K562 (cell line): ENCODE data around the gene ANKS1A.

Experiments
- HDAC2 ChIP-seq: fragments of 450-650 bp; IDR thresholded peaks from 2 replicates; pipeline ENCODE4 v1.6.1; 2016; ENCODE audit warnings: mild to moderate bottlenecking
- NFIC ChIP-seq: fragments of 450-650 bp; IDR thresholded peaks from 2 replicates; pipeline ENCODE4 v1.6.1; 2017; ENCODE audit warnings: mild to moderate bottlenecking, inconsistent platforms

DNA sequence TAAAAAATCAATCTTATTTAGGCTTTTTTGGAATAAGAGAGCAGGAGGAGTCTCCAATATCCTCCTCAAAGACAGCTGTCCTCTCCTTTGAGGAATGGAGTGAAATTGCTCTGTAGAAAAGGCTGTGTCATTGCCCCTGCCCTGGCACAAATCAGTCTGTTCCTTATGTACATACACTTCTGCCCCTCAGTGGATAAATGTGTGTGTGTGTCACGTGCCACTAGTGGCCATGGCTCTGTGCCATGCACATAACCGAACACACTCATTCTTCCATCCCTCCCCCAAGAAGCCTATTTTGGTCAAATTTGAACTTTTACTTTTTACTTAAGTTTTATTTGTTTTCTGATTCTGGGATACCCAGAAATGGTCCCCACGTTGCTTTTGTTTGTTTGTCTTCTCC, 49.2 kb downstream of the ANKS1A start:
- TF ChIP-seq HDAC2 (no peak), NFIC (0 out of 2 replicates have a peak, but pooled peaks have one; percentile 27)
